Activated naive CD4-positive, alpha-beta T cell treated with anti-CD3 and anti-CD28 coated beads, Interleukin-2, amount 50 U/mL, for 16 hours (primary cell): ENCODE results near the gene UBE2V1.
"Not testable (repeated sequence)": the region's sequence is repeated elsewhere in the genome, so short reads cannot be mapped to it uniquely, and the experiment has no call there.

Experiments used
- DNase-seq: peaks from one replicate; pipeline ENCODE4 v3.0.0-alpha.2; 2020

The UBE2V1 gene

GRCh38 chr20:50113420-50114224 is 672 bp upstream of the UBE2V1 start:
- DNase-seq = no peak

DNA sequence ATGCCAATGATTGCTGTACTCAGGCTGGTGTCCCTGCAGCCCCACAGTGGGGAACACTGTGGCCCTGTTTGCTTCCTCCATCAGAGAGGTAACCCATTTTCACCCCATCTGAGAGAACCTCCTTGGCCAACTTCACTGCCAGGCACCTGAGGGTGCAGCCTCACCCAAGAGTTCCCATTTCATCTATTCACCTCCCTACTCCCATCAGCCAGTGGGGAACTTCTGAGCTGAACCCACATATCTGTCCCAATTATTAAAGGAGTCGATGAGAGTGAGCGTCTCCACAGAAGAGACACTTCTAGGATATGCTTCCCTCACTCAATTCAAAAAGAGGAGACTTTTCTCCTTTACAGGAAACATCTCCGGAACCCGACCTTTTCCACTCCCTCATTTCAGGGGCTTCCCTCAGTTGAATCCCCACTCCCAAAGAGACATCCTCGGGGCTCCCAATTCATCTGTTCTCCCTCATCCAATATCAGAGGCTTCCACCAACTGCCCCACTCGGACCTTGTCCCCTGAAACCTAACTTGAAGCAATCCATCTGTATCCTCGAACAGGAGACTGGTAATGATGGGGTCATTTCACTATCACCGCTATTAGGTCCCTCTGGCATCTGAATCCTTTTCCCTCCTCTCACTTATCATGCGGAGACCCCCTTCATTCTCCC is 988 bp downstream of the UBE2V1 start:
- no peak for DNase-seq

- DNase-seq = peak; percentile 35
Measured at GRCh38 chr20:50111120-50111828, 1.7 kb downstream of the UBE2V1 start.

DNA sequence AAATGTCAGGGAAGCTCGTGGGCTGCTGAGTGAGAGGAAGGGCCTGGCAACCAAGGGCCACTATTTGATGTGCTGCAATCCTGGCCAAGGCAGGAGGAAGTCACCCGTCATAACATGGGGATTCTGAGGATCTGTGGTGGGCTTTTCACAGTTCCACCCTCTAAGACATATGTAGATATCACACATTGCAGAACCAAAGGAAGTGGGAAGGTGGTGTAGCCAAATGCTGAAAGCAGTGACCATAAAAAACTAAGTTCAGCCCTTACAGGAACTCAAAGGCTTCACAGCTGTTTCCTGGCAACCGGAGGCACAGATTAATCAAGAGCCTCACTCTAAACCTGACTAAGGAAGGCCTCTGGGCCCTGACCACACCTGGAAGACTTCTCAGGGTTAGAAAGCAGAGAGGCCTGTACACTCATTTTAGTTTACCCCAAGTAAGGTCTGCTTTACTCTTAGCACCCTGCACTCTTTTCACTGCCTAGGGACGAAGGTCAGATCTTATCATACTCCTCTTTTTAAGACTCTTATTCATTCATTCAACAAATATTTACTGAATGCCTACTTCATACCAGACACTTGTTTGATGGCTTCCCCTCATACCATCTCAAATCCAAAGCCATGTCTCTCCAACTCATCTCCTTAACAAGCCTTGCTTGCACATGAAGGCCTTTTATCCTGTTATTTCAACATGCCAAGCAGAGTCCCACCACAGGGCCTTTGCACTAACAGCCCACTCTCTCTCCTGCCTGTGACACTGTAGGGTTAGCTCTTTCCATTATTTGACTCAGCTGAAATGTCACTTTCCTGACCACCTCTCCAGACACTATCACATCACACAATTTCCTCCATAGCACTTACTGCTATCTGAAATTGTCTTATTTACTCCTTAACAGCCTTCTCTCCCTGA is 2.6 kb downstream of the UBE2V1 start:
- no peak for DNase-seq

GRCh38 chr20:50108556-50109235 is 4.3 kb downstream of the UBE2V1 start:
- DNase-seq = no peak

DNA sequence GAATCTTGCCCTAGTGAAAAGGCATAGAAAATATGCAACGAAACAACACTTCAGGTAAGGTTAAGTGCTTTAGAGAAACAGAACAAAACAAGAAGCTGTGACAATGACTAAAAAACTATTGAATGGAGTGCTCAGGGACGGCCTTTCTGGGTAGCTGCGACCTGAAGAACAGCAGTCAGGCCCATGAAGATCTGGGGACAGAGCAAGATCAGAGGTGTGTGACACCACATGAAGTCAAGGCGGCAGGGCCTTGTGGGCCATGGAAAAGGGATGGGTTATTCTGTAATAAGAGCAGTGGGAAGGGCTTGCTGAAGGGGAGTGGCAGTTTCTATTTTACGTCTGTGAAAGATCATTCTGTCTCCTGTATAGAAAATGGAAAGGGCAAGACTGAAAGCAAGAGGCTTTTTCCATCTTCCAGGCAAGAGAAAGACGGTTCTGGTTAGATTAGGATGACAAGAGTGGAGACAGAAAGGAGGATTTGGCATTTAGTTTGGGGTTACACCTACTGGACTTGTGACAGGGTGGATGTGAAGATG is 5.1 kb downstream of the UBE2V1 start:
- DNase-seq = no peak

GRCh38 chr20:50107086-50107660 is 5.8 kb downstream of the UBE2V1 start:
- no peak for DNase-seq

DNA sequence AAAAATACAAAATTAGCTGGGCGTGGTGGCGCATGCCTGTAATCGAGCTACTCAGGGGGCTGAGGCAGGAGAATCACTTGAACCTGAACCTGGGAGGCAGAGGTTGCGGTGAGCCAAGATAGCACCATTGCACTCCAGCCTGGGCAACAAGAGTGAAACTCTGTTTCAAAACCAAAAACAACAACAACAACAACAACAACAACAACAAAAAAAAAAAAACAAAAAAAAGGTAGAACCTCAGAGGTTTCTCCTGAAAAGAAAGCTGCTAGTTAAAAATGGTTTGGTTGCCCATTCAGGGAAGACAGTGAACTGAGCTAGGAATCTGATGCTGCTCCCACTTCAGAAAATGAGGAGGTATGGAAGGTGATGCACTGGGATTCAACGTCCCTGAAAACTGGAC is 6.3 kb downstream of the UBE2V1 start:
- not testable (repeated sequence) for DNase-seq

- DNase-seq = peak; percentile 56
Measured at GRCh38 chr20:50103464-50104107, 9.4 kb downstream of the UBE2V1 start.

DNA sequence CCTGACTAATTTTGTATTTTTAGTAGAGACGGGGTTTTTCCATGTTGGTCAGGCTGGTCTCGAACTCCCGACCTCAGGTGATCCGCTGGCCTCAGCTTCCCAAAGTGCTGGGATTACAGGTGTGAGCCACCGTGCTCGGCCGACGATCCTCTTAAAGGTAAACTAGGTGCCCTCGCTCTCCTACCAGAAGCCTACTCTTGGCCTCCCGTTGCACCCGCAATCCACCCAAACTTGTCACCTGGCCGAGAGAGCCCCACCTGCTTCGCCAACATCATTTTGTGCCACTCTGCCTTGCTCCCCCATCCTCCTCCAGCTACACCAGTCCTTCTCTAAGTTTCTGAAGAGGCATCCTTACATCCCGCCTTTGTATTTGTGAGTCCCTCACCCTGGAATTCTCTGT is 10.4 kb downstream of the UBE2V1 start:
- DNase-seq = not testable (repeated sequence)

- no peak for DNase-seq
Measured at GRCh38 chr20:50101887-50102286, 11.1 kb downstream of the UBE2V1 start.

GRCh38 chr20:50101281-50101680 is 11.7 kb downstream of the UBE2V1 start:
- no peak for DNase-seq

DNA sequence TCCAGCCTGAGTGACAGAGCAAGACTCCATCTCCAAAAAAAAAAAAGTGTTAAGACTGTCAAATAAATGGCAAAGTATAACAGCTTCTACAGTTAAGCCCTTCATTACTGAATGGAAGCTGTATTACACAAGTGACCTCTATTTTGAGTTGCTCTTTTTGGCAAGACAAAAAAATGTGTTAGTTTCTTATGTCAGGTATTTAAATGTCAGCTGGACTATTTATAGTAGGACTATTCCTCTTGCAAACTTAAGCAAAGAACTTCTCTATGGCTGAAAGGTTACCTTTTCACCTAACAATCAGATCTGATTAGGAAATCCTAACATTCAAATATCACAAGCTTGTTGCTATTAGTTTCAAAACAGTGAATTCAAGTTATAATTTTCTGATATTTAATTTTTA is 12.4 kb downstream of the UBE2V1 start:
- no peak for DNase-seq

DNA sequence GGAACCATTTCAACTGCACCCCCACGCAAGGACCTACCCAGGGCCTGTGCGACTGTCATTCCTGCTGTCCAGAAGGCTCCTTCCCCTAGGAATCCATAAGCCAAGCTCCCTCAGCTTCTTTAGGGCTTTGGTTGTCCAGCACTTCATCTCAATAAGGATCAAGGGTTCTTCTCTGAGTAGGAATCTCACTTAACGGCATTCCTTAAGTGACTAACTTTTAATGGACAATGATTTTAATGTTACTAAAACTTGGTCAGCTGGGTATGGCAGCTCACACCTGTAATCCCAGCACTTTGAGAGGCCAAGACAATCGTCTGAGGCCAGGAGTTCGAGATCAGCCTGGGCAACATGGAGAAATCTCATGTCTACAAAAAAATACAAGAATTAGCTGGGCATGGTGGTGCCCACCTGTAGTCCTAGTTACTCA is 13.4 kb downstream of the UBE2V1 start:
- DNase-seq = no peak

DNA sequence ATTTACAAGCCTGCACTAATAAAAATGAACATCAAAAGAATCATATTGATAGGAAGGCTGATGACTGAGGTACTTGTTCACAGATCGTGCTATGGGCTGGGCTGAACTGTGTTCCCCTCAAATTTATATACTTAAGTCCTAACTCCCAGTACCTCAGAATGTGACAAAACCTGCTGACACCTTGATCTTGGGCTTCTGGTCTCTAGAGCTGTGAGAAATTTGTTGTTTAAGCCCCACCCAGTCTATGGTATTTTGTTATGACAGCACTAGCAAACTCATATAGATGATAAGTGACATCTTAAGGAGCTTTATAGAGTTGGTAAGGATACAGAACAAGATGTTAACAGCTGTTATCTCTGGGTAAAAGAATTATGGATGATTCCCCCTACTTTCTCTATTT is 13.8 kb downstream of the UBE2V1 start:
- DNase-seq = no peak

DNA sequence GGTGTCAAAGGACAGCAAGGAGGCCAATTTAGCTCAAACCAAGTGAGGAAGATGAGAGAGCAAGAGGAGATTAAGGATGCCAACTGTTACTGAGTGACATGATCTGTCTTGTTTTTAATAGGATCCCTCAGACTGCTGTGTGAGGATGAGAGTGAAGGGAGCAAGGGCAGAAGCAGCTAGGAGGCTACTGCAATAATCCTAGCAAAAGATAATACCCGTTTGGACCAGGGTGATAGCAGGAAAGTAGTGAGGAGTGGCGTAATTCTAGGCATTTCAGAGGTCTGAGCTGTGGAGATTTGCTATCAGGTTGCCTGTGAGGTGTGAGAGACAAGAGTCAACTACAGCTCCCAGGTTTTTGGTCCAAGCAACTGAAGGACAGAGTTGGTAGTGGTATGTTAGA is 14.7 kb downstream of the UBE2V1 start:
- DNase-seq = no peak

GRCh38 chr20:50097843-50098242 is 15.1 kb downstream of the UBE2V1 start:
- DNase-seq = no peak

- DNase-seq = no peak
Measured at GRCh38 chr20:50096237-50096636, 16.7 kb downstream of the UBE2V1 start.

GRCh38 chr20:50095476-50096078 is 17.4 kb downstream of the UBE2V1 start:
- DNase-seq = no peak

- DNase-seq = no peak
Measured at GRCh38 chr20:50094522-50094921, 18.4 kb downstream of the UBE2V1 start.

- no peak for DNase-seq
Measured at GRCh38 chr20:50093240-50093639, 19.7 kb downstream of the UBE2V1 start.
